Middle frontal gyrus (tissue), 1 donor: Measurements from ENCODE around the gene CALD1.

Experiments used
- DNase-seq: peaks from one replicate; pipeline ENCODE4 v3.0.0-alpha.2; 2015; ENCODE audit warnings: low spot score; ENCODE audit errors: extremely low spot score

The CALD1 gene

GRCh38 chr7:134787064-134787463 is 7.6 kb downstream of the CALD1 start:
- DNase-seq, result no peak

- DNase-seq, result no peak
These were observed 8.3 kb downstream of the CALD1 start for GRCh38 chr7:134787720-134788119.

GRCh38 chr7:134788191-134788590 is 8.8 kb downstream of the CALD1 start:
- no peak for DNase-seq

GRCh38 chr7:134789967-134790685 is 10.7 kb downstream of the CALD1 start:
- no peak for DNase-seq

GRCh38 chr7:134792968-134793367 is 13.5 kb downstream of the CALD1 start:
- DNase-seq, result no peak

GRCh38 chr7:134795231-134795630 is 15.8 kb downstream of the CALD1 start:
- DNase-seq, result no peak

- no peak for DNase-seq
These were observed 18.7 kb downstream of the CALD1 start for GRCh38 chr7:134798155-134798554.

- DNase-seq, result no peak
These were observed 19.9 kb downstream of the CALD1 start for GRCh38 chr7:134799377-134799776.

- no peak for DNase-seq
These were observed 23.3 kb downstream of the CALD1 start for GRCh38 chr7:134802762-134803161.

- DNase-seq, result no peak
These were observed 24.9 kb downstream of the CALD1 start for GRCh38 chr7:134804351-134804750.

- DNase-seq, result no peak
These were observed 25.4 kb downstream of the CALD1 start for GRCh38 chr7:134804854-134805253.

GRCh38 chr7:134806197-134806596 is 26.8 kb downstream of the CALD1 start:
- DNase-seq, result no peak

GRCh38 chr7:134809616-134810015 is 30.2 kb downstream of the CALD1 start:
- DNase-seq, result no peak

- no peak for DNase-seq
These were observed 32.3 kb downstream of the CALD1 start for GRCh38 chr7:134811765-134812164.

GRCh38 chr7:134813663-134814396 is 34.4 kb downstream of the CALD1 start:
- no peak for DNase-seq

- DNase-seq, result no peak
These were observed 35.4 kb downstream of the CALD1 start for GRCh38 chr7:134814730-134815364.

- DNase-seq, result no peak
These were observed 39.3 kb downstream of the CALD1 start for GRCh38 chr7:134818613-134819345.

GRCh38 chr7:134819401-134819800 is 40.0 kb downstream of the CALD1 start:
- DNase-seq, result no peak

GRCh38 chr7:134820295-134820694 is 40.9 kb downstream of the CALD1 start:
- DNase-seq, result no peak

- no peak for DNase-seq
These were observed 41.3 kb downstream of the CALD1 start for GRCh38 chr7:134820778-134821177.

GRCh38 chr7:134823400-134823799 is 44.0 kb downstream of the CALD1 start:
- no peak for DNase-seq

- no peak for DNase-seq
These were observed 46.2 kb downstream of the CALD1 start for GRCh38 chr7:134825666-134826065.
